GM21360 (cell line): ENCODE measurements around the gene MEP1B.
"Not testable (repeated sequence)": the region's sequence is repeated elsewhere in the genome, so short reads cannot be mapped to it uniquely, and the experiment has no call there.

Source experiments
- ATAC-seq: cut with Tn5 transposase; IDR thresholded peaks from one replicate; pipeline ENCODE4 v1.9.1; 2021; ENCODE audit warnings: mild to moderate bottlenecking, moderate library complexity; ENCODE audit not compliant: unreplicated experiment

The MEP1B gene

DNA sequence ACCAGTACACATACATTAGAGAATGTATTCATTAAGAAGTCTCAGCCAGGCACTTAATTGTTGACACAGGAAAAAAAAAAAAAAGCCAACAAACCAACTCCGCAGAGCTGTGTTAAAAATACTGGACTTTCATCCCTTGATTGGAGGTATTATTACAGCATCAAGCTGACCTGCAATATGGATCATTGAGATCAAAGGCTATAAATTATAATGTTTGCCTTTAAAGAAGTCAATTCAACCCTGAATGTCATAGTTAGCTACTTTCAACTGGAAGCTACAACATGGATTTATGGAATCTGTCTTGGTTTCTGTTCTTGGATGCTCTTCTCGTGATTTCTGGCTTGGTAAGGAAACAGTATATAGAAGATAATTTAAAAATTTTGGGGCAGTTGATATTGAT is at the start of gene MEP1B:
MEP1B (plus strand) TSS at position 250 of the 400 bp plus-strand sequence; CDS start at position 282, 32 bp downstream.
- no peak for ATAC-seq

DNA sequence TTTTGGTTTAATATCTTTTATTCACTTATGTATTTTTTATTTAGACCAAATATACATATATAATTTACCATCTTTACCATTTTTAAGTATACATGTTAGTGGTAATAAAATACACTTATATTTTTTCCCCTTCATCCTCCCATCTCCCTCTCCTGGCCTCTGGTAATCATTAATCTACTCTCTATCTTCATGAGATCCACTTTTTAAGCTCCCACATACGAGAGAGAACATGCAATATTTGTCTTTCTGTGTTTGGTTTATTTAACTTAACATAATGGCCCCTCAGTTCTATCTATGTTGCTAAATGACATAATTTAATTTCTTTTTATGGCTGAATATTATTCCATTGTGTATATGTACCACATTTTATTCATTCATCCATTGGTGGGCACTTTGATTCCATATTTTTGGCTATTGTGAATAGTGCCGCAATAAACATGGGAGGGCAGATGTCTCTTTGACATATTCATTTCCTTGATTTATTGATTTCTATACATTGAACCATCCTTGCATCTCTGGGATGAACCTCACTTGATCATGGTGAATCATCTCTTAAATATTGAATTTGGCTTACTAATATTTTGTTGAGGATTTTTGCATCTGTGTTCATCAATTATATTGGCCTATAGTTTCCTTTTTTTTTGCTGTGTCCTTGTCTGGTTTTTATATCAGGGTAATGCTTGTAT is 41.5 kb upstream of the MEP1B start:
- no peak for ATAC-seq

GRCh38 chr18:32152705-32153448 is 37.0 kb upstream of the MEP1B start:
- ATAC-seq: peak; percentile 92

DNA sequence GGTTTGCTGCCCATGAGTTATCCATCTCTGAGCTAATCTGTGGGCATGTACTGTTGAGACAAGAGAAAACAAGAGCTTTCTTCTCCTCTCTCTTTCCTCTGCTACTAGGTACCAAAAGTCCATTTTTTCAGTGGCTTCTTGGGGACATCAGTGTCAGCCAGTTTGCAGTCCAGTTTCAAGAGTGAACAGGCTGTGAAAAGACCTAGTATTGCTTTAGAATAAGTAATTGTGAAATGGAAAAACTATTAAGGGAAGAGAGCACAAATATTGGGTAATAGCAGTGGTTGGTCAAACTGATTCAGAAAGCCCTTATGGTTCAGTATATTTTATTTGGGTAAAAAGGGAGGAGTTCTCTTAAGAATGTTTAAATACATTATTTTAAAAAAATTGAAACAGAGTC is 33.0 kb upstream of the MEP1B start:
- ATAC-seq: no peak

DNA sequence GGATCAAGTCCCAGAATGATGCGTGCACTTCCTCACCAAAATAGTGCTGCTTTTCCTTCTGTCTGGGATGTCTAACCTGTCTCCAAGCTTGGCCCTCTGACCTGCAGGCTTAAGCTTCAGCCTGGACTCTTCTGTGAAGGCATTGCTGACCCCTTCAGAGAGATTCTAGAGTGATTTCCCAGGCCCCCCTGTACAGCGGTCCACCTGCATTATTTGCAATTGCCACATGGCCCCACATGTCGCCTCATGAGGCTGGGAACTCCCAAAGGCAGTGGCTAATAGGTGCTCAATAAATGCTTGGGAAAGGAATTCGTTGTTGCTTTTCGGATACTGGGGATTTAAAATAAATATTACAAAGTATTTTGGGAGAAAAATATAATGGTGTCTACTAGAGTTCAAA is 32.3 kb upstream of the MEP1B start:
- ATAC-seq: no peak

- ATAC-seq: peak; percentile 86
Observed at GRCh38 chr18:32158108-32158624, 31.7 kb upstream of the MEP1B start.

- ATAC-seq: not testable (repeated sequence)
Observed at GRCh38 chr18:32158631-32159030, 31.2 kb upstream of the MEP1B start.

DNA sequence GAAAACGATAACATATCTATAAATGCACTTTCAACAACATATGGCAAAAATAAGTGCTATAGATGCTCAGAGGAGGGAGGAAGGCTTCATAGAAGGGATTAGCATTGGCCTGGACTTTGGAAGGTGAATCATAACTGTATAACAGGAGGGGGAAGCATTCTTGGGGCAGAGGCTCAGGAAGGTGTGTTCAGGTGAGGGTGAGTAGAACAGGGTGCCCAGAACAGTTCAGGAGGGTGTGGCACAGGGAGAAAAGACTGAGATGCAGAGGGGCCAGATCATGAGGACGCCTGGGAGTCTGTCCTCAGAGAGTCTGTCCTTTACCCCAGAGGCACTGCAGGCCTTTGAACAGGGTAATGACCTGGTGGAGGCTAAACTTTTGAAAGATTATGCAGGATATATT is 29.3 kb upstream of the MEP1B start:
- no peak for ATAC-seq

GRCh38 chr18:32167980-32168730 is 21.7 kb upstream of the MEP1B start:
- no peak for ATAC-seq

DNA sequence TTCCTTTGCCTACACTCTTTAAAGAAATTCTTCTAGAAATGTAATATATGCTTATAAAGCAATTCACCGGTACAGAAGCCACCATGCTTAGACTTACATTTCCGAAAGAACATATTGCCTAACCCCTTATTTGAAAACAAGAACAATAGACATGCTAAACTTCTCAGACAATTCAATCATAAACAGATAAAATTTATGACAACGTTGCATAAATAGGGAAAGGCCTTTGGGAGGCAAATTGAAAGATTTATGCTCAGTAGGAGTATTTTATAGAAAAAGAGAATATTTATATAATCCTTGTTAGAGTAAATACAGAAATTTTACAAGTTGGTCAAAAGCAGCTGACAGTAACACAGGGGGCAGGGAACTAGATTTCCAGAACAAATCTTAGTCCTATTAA is 16.2 kb upstream of the MEP1B start:
- ATAC-seq: no peak

DNA sequence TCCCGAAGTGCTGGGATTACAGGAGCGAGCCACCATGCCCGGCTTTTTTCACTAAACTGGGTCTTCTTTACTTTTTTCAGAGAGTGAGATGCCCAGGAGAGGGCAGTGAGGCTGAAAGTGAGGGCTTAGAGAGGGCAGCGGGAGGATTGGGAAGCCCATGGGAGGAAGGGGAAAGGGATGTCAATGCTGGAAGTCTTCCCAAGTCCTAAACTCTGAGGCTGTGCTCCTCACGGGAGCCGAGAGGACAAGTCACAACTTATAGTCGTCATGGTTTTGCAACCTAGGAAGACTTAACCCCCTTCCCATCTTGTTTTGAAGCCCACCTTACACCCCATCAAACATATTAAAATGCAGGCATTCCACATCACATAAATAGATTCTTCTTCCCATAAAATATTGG is 15.1 kb upstream of the MEP1B start:
- ATAC-seq: no peak

GRCh38 chr18:32175265-32175664 is 14.6 kb upstream of the MEP1B start:
- ATAC-seq: no peak

DNA sequence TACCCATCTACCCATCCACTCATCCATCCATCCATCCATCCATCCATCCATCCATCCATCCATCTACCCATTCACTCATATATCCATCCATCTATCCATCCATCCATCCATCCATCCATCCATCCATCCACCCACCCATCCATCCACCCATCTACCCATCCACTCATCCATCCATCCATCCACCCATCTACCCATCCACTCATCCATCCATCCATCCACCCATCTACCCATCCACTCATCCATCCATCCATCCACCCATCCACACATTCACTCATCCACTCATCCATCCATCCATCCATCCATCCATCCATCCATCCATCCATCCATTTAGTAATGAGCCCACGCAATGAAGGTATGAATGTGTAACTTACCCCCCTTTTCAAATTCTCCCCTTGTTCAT is 13.1 kb upstream of the MEP1B start:
- not testable (repeated sequence) for ATAC-seq

GRCh38 chr18:32177530-32177929 is 12.3 kb upstream of the MEP1B start:
- no peak for ATAC-seq

- no peak for ATAC-seq
Observed at GRCh38 chr18:32183503-32183902, 6.3 kb upstream of the MEP1B start.

DNA sequence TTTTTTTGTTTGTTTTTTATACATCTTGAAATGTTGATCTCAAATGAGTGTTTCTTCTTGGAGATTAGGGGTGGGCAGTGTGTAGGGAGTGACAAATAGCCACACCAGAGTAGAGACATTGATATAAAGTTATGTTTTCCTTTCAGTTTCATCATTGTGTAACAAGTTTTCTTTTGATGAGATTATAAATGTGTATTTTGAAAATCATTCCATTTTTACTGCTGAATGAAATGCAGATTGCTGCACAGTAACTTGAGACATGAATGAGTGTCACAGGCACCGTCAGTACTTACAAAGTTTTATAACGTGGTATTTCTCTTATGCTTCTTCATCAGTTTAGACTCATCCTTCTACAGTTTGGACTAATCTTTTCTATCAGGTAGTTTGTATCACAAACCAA is 370 bp downstream of the MEP1B start:
- no peak for ATAC-seq

- no peak for ATAC-seq
Observed at GRCh38 chr18:32195881-32196815, 6.3 kb downstream of the MEP1B start.

GRCh38 chr18:32200766-32201165 is 10.9 kb downstream of the MEP1B start:
- no peak for ATAC-seq

DNA sequence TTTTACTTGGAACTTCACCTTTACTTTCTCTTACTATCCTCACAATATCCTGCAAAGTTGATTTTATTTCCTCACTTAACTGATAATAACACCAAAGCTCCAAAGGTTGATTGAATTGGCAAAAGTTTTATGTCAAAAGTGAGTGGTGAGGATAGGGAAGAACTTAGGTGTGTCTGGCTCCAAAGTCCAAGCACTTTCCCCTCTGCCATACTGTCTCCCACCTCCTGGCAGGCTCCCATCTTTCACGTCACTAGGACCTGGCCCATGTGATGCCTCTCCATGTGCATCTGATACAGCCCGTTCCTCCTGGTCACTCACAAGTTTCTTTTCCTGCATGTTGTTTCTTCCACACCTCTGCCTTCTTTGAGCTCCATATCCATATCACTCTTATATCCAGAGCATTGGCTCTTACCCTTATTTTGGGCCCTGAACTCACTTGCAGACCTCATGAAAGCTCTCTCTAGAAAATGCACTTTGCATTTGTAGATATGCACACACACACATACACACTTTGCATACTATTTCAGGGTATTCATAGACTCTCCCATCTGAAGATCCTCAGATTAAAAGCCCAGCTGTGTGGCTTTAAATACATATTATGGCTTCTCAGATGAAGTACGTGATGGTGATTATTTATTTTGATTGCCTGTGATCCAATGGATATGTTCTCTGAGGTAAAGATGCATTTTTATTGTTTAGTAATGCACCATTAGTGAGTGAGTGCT is 12.3 kb downstream of the MEP1B start:
- no peak for ATAC-seq

GRCh38 chr18:32208023-32208422 is 18.2 kb downstream of the MEP1B start:
- ATAC-seq: no peak
